ENCODE results near the gene FBXO41. TPM values are rescaled to one million over a fixed set of nuclear protein-coding genes. Genes with fewer than 3 reads are reported as not detected.
A peak's percentile ranks its signal among the peaks of the same experiment; 100 is the strongest.

Gene FBXO41
- polyA plus RNA-seq, 1 donor from 2014 or later: 6.0 TPM

- Histone ChIP-seq H4K20me1 (ENCODE audit: insufficient read depth) (no peaks in the 10 kb centered on the region), H2AFZ (ENCODE audit: low read depth, low read length) (no peak overlapping the region), H3K9ac (ENCODE audit: low read length) (peak overlapping the region; percentile 90), H3K4me2 (ENCODE audit: low read length) (peak overlapping the region; percentile 87), H3K36me3 (ENCODE audit: insufficient read depth, low read length) (no peaks in the 10 kb centered on the region), H3K79me2 (replicated peaks; ENCODE audit: insufficient read depth, low read length) (peaks cover 52% of the 10 kb centered on the region), H3K9me2 (ENCODE audit: insufficient read depth, low read length) (no peaks in the 10 kb centered on the region), H3F3A (ENCODE audit: insufficient read depth, low read length, poor library complexity, severe bottlenecking) (peaks cover 2% of the 10 kb centered on the region), H3K9me3 (ENCODE audit: low read length) (no peaks in the 10 kb centered on the region), H3K4me3 (ENCODE audit: low read length) (peak overlapping the region; percentile 86), H3K27ac (ENCODE audit: low read length) (no peak overlapping the region), H3K27me3 (ENCODE audit: insufficient read depth, low read depth, low read length) (no peaks in the 10 kb centered on the region)
- TF ChIP-seq SMC3 (conservative IDR thresholded peaks at IDR 0.05; ENCODE audit: poor library complexity): no peak
- no peak for TF ChIP-seq EZH2 (IDR thresholded peaks at IDR 0.05; ENCODE audit: borderline replicate concordance, insufficient read depth, low read length, poor library complexity, severe bottlenecking)
- no peak for TF ChIP-seq EP300 (conservative IDR thresholded peaks at IDR 0.05; ENCODE audit: poor library complexity, severe bottlenecking)
- no peak for TF ChIP-seq POLR2AphosphoS5 (IDR thresholded peaks at IDR 0.05)
- no peak for TF ChIP-seq REST (IDR thresholded peaks at IDR 0.05; ENCODE audit: borderline replicate concordance)
- TF ChIP-seq MXI1 (conservative IDR thresholded peaks at IDR 0.05; ENCODE audit: poor library complexity, severe bottlenecking): no peak
- no peak for TF ChIP-seq RAD21 (conservative IDR thresholded peaks at IDR 0.05)
- no peak for TF ChIP-seq CTCF (IDR thresholded peaks at IDR 0.05; ENCODE audit: poor library complexity, severe bottlenecking)
- no peak for TF ChIP-seq TAF1 (IDR thresholded peaks at IDR 0.05; ENCODE audit: low read depth)
These were observed 48.8 kb downstream of the FBXO41 start for GRCh38 chr2:73235315-73236028.

GRCh38 chr2:73233932-73234832, 50.1 kb downstream of the FBXO41 start, which contains the start of gene CCT7:
TSS of gene CCT7 (plus strand) at chr2:73234308. CDS start at chr2:73234379, 71 bp downstream.
- Histone ChIP-seq H3K27me3 (ENCODE audit: insufficient read depth, low read depth, low read length) (no peaks in the 10 kb centered on the region), H3K9ac (ENCODE audit: low read length) (peak within 1 kb of the TSS; percentile 90), H3K9me3 (ENCODE audit: low read length) (no peaks in the 10 kb centered on the region)

More at GRCh38 chr2:73233932-73234832, 50.1 kb downstream of the FBXO41 start, which contains the start of gene CCT7:
- no peaks in the 10 kb centered on the region for H3K9me2 ChIP-seq (ENCODE audit: insufficient read depth, low read length)
- peak within 1 kb of the TSS; percentile 86 for H3K27ac ChIP-seq (ENCODE audit: low read length)
- H3K4me2 ChIP-seq (ENCODE audit: low read length): peak within 1 kb of the TSS; percentile 94
- no peak for TF ChIP-seq CTCF (IDR thresholded peaks at IDR 0.05; ENCODE audit: poor library complexity, severe bottlenecking)
- no peak for TF ChIP-seq SMC3 (conservative IDR thresholded peaks at IDR 0.05; ENCODE audit: poor library complexity)
- peak; percentile 91 for TF ChIP-seq TAF1 (IDR thresholded peaks at IDR 0.05; ENCODE audit: low read depth)
- peak; percentile 89 for TF ChIP-seq REST (IDR thresholded peaks at IDR 0.05; ENCODE audit: borderline replicate concordance)
- no peak for TF ChIP-seq EZH2 (IDR thresholded peaks at IDR 0.05; ENCODE audit: borderline replicate concordance, insufficient read depth, low read length, poor library complexity, severe bottlenecking)
- TF ChIP-seq POLR2AphosphoS5 (IDR thresholded peaks at IDR 0.05): peak; percentile 94
- no peak for TF ChIP-seq RAD21 (conservative IDR thresholded peaks at IDR 0.05)
- peak; percentile 74 for TF ChIP-seq EP300 (conservative IDR thresholded peaks at IDR 0.05; ENCODE audit: poor library complexity, severe bottlenecking)
- peak; percentile 81 for TF ChIP-seq MXI1 (conservative IDR thresholded peaks at IDR 0.05; ENCODE audit: poor library complexity, severe bottlenecking)
- peaks cover 41% of the 10 kb centered on the region for H3K79me2 ChIP-seq (replicated peaks; ENCODE audit: insufficient read depth, low read length)
- H3K4me3 ChIP-seq (ENCODE audit: low read length): peak within 1 kb of the TSS; percentile 86
- H4K20me1 ChIP-seq (ENCODE audit: insufficient read depth): no peaks in the 10 kb centered on the region
- peaks cover 2% of the 10 kb centered on the region for H3F3A ChIP-seq (ENCODE audit: insufficient read depth, low read length, poor library complexity, severe bottlenecking)
- H2AFZ ChIP-seq (ENCODE audit: low read depth, low read length): peak within 1 kb of the TSS; percentile 92
- no peaks in the 10 kb centered on the region for H3K36me3 ChIP-seq (ENCODE audit: insufficient read depth, low read length)

Data from neural cell (in vitro differentiated cells).